WTC11 (cell line): ENCODE data around the gene PALM2AKAP2.

Experiments
- ATF1 ChIP-seq: sonication (generic); formaldehyde crosslinking; IDR thresholded peaks from 2 replicates; pipeline ENCODE4 v1.8.1; 2023; ENCODE audit warnings: mild to moderate bottlenecking, moderate library complexity, missing genetic modification reagents
- CBFB ChIP-seq: sonication (generic); formaldehyde crosslinking; IDR thresholded peaks from 2 replicates; pipeline ENCODE4 v1.8.1; 2022; ENCODE audit warnings: mild to moderate bottlenecking, low read depth, missing genetic modification reagents
- FOXJ3 ChIP-seq: sonication (generic); formaldehyde crosslinking; IDR thresholded peaks from 2 replicates; pipeline ENCODE4 v1.9.0; 2021; ENCODE audit warnings: missing genetic modification reagents, mild to moderate bottlenecking, borderline replicate concordance
- IRF2 ChIP-seq: sonication (generic); formaldehyde crosslinking; IDR thresholded peaks from 2 replicates; pipeline ENCODE4 v1.8.0; 2022; ENCODE audit warnings: low read depth, missing genetic modification reagents, borderline replicate concordance
- JUN ChIP-seq: sonication (generic); formaldehyde crosslinking; IDR thresholded peaks from 2 replicates; pipeline ENCODE4 v1.8.0; 2023; ENCODE audit warnings: mild to moderate bottlenecking, missing genetic modification reagents
- MAX ChIP-seq: sonication (generic); formaldehyde crosslinking; IDR thresholded peaks from 2 replicates; pipeline ENCODE4 v1.8.0; 2022; ENCODE audit warnings: mild to moderate bottlenecking, missing genetic modification reagents
- NR1H2 ChIP-seq: sonication (generic); formaldehyde crosslinking; IDR thresholded peaks from 2 replicates; pipeline ENCODE4 v1.9.0; 2021; ENCODE audit warnings: mild to moderate bottlenecking, moderate library complexity, missing genetic modification reagents
- TF ChIP-seq, protein P1 (sequence below): fragments of 200-600 bp; IDR thresholded peaks from 2 replicates; pipeline ENCODE4 v1.8.0; 2022; ENCODE audit warnings: antibody characterized with exemption
- TF ChIP-seq, protein P2 (sequence below): sonication (generic); formaldehyde crosslinking; IDR thresholded peaks from 2 replicates; pipeline ENCODE4 v1.8.0; 2023; ENCODE audit warnings: mild to moderate bottlenecking, missing genetic modification reagents
- TF ChIP-seq, protein P3 (sequence below): sonication (generic); formaldehyde crosslinking; IDR thresholded peaks from 2 replicates; pipeline ENCODE4 v1.8.1; 2023; ENCODE audit warnings: mild to moderate bottlenecking, moderate library complexity, missing genetic modification reagents
- TF ChIP-seq, protein P4 (sequence below): sonication (generic); formaldehyde crosslinking; IDR thresholded peaks from 2 replicates; pipeline ENCODE4 v1.8.0; 2022; ENCODE audit warnings: mild to moderate bottlenecking, missing genetic modification reagents

GRCh38 chr9:109755040-109755439 lies 25.0 kb upstream of the PALM2AKAP2 start:
- TF ChIP-seq, protein P1, sequence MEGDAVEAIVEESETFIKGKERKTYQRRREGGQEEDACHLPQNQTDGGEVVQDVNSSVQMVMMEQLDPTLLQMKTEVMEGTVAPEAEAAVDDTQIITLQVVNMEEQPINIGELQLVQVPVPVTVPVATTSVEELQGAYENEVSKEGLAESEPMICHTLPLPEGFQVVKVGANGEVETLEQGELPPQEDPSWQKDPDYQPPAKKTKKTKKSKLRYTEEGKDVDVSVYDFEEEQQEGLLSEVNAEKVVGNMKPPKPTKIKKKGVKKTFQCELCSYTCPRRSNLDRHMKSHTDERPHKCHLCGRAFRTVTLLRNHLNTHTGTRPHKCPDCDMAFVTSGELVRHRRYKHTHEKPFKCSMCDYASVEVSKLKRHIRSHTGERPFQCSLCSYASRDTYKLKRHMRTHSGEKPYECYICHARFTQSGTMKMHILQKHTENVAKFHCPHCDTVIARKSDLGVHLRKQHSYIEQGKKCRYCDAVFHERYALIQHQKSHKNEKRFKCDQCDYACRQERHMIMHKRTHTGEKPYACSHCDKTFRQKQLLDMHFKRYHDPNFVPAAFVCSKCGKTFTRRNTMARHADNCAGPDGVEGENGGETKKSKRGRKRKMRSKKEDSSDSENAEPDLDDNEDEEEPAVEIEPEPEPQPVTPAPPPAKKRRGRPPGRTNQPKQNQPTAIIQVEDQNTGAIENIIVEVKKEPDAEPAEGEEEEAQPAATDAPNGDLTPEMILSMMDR, result no peak
- TF ChIP-seq IRF2 (CRISPR knock-in tag), result no peak
- no peak for TF ChIP-seq MAX (CRISPR knock-in tag)
- TF ChIP-seq, protein P2, sequence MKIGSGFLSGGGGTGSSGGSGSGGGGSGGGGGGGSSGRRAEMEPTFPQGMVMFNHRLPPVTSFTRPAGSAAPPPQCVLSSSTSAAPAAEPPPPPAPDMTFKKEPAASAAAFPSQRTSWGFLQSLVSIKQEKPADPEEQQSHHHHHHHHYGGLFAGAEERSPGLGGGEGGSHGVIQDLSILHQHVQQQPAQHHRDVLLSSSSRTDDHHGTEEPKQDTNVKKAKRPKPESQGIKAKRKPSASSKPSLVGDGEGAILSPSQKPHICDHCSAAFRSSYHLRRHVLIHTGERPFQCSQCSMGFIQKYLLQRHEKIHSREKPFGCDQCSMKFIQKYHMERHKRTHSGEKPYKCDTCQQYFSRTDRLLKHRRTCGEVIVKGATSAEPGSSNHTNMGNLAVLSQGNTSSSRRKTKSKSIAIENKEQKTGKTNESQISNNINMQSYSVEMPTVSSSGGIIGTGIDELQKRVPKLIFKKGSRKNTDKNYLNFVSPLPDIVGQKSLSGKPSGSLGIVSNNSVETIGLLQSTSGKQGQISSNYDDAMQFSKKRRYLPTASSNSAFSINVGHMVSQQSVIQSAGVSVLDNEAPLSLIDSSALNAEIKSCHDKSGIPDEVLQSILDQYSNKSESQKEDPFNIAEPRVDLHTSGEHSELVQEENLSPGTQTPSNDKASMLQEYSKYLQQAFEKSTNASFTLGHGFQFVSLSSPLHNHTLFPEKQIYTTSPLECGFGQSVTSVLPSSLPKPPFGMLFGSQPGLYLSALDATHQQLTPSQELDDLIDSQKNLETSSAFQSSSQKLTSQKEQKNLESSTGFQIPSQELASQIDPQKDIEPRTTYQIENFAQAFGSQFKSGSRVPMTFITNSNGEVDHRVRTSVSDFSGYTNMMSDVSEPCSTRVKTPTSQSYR, result no peak
- TF ChIP-seq, protein P3, sequence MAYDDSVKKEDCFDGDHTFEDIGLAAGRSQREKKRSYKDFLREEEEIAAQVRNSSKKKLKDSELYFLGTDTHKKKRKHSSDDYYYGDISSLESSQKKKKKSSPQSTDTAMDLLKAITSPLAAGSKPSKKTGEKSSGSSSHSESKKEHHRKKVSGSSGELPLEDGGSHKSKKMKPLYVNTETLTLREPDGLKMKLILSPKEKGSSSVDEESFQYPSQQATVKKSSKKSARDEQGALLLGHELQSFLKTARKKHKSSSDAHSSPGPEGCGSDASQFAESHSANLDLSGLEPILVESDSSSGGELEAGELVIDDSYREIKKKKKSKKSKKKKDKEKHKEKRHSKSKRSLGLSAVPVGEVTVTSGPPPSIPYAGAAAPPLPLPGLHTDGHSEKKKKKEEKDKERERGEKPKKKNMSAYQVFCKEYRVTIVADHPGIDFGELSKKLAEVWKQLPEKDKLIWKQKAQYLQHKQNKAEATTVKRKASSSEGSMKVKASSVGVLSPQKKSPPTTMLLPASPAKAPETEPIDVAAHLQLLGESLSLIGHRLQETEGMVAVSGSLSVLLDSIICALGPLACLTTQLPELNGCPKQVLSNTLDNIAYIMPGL (CRISPR knock-in tag), result no peak
- no peak for TF ChIP-seq NR1H2 (CRISPR knock-in tag)
- TF ChIP-seq ATF1 (CRISPR knock-in tag), result no peak
- no peak for TF ChIP-seq JUN (CRISPR knock-in tag)
- TF ChIP-seq, protein P4, sequence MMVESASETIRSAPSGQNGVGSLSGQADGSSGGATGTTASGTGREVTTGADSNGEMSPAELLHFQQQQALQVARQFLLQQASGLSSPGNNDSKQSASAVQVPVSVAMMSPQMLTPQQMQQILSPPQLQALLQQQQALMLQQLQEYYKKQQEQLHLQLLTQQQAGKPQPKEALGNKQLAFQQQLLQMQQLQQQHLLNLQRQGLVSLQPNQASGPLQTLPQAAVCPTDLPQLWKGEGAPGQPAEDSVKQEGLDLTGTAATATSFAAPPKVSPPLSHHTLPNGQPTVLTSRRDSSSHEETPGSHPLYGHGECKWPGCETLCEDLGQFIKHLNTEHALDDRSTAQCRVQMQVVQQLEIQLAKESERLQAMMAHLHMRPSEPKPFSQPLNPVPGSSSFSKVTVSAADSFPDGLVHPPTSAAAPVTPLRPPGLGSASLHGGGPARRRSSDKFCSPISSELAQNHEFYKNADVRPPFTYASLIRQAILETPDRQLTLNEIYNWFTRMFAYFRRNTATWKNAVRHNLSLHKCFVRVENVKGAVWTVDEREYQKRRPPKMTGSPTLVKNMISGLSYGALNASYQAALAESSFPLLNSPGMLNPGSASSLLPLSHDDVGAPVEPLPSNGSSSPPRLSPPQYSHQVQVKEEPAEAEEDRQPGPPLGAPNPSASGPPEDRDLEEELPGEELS (CRISPR knock-in tag), result no peak
- no peak for TF ChIP-seq CBFB (CRISPR knock-in tag)
- no peak for TF ChIP-seq FOXJ3 (CRISPR knock-in tag)
